NT2/D1 (cell line): ENCODE measurements around the gene SOX15.

Experiments
- SUZ12 ChIP-seq: IDR thresholded peaks from 2 replicates; pipeline ENCODE4 v1.6.1; 2011; ENCODE audit not compliant: insufficient read length, insufficient read depth; ENCODE audit errors: extremely low read depth
- YY1 ChIP-seq: IDR thresholded peaks from 2 replicates; pipeline ENCODE4 v1.6.1; 2011; ENCODE audit not compliant: insufficient read length, insufficient read depth

GRCh38 chr17:7613769-7614424, 24.0 kb upstream of the SOX15 start:
- TF ChIP-seq YY1 (no peak), SUZ12 (no peak)
